HG03432 (cell line): Measurements from ENCODE around the gene COL2A1.
"Not testable (repeated sequence)": the region's sequence is repeated elsewhere in the genome, so short reads cannot be mapped to it uniquely, and the experiment has no call there.

ENCODE experiments used
- ATAC-seq: cut with Tn5 transposase; IDR thresholded peaks from one replicate; pipeline ENCODE4 v1.9.1; 2021; ENCODE audit warnings: mild to moderate bottlenecking, moderate library complexity; ENCODE audit not compliant: unreplicated experiment

The COL2A1 gene

GRCh38 chr12:47978598-47978873, 25.7 kb downstream of the COL2A1 start:
- ATAC-seq, result no peak

GRCh38 chr12:47977772-47978597, 26.3 kb downstream of the COL2A1 start:
- ATAC-seq, result no peak

GRCh38 chr12:47977046-47977771, 27.1 kb downstream of the COL2A1 start:
- ATAC-seq, result no peak

GRCh38 chr12:47975816-47976215, 28.5 kb downstream of the COL2A1 start:
- no peak for ATAC-seq

- ATAC-seq, result no peak
Observed at GRCh38 chr12:47975036-47975620, 29.1 kb downstream of the COL2A1 start.

- no peak for ATAC-seq
Observed at GRCh38 chr12:47973870-47974269, 30.4 kb downstream of the COL2A1 start.

- ATAC-seq, result no peak
Observed at GRCh38 chr12:47972895-47973294, 31.4 kb downstream of the COL2A1 start.

- ATAC-seq, result no peak
Observed at GRCh38 chr12:47970843-47971242, 33.4 kb downstream of the COL2A1 start.

GRCh38 chr12:47969845-47970244, 34.4 kb downstream of the COL2A1 start:
- no peak for ATAC-seq

GRCh38 chr12:47967461-47968321, 36.6 kb downstream of the COL2A1 start:
- no peak for ATAC-seq

- no peak for ATAC-seq
Observed at GRCh38 chr12:47965581-47965980, 38.7 kb downstream of the COL2A1 start.

GRCh38 chr12:47964106-47964728, 40.1 kb downstream of the COL2A1 start:
- no peak for ATAC-seq

GRCh38 chr12:47963340-47964040, 40.8 kb downstream of the COL2A1 start, which contains the start of gene TMEM106C:
Gene TMEM106C (plus strand): TSS chr12:47963596. CDS start chr12:47964237, 641 bp downstream.
- peak; percentile 97 for ATAC-seq

GRCh38 chr12:47962198-47962597, 42.1 kb downstream of the COL2A1 start:
- ATAC-seq, result no peak

- ATAC-seq, result not testable (repeated sequence)
Observed at GRCh38 chr12:47957671-47958070, 46.6 kb downstream of the COL2A1 start.

GRCh38 chr12:47955059-47955458, 49.2 kb downstream of the COL2A1 start:
- no peak for ATAC-seq

- no peak for ATAC-seq
Observed at GRCh38 chr12:47954467-47955045, 49.7 kb downstream of the COL2A1 start.

- no peak for ATAC-seq
Observed at GRCh38 chr12:47954058-47954457, 50.2 kb downstream of the COL2A1 start.

- ATAC-seq, result no peak
Observed at GRCh38 chr12:47950856-47951468, 53.3 kb downstream of the COL2A1 start.
